ENCODE results near the gene SLC28A3.

Gene SLC28A3

DNA sequence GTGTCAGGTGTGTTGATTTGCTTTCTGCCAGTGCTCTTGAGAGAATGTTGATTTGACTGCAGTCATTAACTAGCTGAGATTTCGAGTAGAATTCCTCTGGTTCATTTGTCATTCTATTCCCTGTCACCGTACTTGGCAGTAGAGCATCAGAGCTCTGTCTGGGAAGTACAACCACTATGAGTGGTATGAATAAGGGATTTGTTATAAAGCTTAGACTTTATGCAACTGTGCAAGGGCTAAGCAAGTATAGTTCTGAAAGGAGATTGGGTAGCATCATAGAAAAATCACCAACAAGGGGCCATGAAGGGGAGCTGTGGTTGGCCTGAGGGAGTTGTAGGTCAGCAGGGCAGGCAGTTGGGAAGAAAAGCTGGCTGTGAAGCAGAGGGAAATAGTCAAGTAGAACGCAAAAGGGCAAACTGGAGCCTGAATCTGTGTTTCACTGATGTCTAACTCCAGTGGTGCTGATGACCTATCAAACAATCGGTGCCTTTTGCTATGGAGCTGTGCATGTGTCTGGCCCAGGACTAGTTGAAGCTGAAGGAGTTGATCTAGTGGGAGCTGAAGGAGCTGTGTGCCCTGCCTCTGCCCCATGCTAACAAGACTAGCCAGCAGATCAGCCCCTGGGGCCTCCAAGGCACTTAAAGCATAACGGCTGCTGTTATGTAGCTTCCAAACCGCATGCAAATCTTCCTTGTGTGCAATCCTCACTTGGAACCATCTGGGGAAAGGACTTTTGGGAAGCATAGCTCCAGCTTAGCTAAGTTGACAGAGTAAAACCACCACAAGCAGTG lies 110.0 kb downstream of the SLC28A3 start:
- no peak for DNase-seq

DNA sequence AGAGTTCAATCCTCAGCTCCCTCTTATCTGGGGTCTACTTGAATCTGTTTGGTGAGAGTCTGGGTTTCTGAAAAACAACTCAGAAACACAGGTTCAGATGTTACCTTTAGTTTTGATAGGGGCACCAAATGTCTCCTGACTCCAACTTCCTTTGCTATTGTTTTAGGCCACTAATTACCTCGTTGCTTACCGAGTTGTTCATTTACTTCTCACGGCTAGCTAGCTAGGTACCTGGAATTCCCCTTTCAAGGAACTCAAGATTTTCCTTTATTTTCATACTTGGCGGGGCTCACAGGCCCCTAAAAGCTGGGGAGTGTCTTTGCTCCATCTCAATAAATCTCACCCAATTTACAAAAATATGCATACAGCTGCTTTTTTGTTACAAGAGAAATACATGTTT lies 111.4 kb downstream of the SLC28A3 start:
- DNase-seq = no peak

DNA sequence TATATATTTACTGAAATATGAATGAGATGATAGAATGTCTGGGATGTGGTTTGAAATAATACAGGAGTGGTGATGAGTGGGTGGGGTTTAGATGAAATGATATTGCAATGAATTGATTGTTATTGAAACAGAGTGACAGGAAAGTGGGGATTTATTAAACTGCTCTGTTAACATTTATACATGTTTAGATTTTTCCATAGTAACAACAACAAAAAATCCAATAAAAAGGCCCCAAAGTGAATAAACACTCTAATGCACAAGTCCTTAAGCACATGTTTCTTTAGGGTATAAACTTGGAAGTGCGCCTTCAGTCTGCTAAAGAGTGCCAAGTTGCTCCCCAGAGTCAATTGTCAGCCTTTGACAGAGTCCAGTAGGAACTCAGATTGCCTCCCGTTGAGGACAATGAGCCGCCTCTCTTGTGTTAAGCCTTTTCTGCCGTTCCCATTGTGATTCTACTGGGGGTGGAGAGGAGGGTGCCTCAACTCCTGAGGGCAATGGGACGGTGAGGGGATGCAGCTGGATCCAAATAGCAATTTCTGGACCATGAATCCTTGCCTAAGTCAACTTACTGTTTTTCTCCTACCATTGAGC lies 112.3 kb downstream of the SLC28A3 start:
- no peak for DNase-seq

DNA sequence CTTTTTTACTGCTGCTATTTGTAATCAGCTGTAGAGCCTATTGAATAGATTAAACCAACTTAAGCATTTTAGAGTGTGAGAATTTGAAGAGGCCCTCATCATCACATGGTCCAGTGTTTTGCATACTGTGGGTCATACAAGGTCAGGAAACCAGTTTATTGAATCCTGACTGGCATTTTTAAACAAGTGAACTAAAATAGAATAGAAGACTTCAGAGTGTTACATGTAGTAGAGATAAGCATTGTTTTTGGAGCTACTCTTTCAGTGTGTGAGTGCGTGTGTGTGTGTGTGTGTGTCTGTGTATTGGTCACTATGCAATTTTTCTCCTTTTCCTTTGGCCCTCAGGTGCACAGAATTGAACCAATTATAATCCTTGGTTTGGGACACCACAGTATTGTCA lies 114.4 kb downstream of the SLC28A3 start:
- DNase-seq = no peak
